Raji (cell line): ENCODE results near the gene KIF12.

Experiments used
- POLR2A ChIP-seq: IDR thresholded peaks from 2 replicates; pipeline ENCODE4 v1.6.1; 2011; ENCODE audit warnings: low read depth, low read length, control low read depth; ENCODE audit not compliant: insufficient read depth

Gene KIF12

DNA sequence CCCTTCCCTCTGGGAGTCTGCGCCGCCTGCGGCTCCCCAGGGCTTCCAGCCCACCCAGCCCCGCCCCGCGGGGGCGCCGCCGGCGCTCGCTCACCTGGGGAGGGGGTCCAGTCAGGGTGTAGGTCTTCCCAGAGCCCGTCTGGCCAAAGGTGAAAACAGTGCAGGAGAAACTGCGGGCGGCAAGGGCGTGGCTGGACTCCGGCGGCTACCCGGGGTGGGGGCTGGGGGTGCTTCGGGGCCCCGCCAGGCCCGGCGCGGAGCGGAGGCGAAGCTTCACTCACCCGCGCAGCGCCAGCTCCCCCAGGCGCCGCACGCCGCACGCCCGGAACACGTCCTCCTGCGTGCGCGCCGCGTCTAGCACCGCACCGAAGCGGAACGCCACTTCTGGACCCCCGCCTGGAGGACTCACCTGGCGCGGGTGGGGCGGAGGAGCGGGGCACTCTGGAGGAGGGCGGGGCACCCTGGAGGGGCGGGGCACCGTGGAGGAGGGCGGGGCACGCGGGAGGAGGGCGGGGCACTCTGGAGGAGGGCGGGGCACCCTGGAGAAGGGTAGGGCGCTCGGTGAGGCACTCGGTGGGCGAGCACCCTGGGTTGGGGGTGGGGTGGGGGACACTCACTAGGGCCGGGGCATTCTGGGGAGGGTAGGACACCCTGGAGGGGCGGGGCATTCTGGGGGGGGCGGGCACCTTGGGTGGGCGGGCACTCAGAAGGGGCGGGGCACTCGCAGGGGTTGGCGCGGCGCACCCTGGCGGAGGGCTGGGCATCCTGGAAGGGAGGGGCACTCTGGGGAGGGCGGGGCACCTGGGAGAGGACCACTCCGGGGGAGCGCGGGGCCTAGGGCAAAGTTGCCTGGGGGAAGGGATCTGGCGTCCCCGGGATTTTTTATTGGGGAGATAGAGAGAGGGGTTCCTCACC, 814 bp downstream of the KIF12 start:
- TF ChIP-seq POLR2A, result no peak

GRCh38 chr9:114097613-114098020, 1.5 kb downstream of the KIF12 start:
- TF ChIP-seq POLR2A, result no peak

DNA sequence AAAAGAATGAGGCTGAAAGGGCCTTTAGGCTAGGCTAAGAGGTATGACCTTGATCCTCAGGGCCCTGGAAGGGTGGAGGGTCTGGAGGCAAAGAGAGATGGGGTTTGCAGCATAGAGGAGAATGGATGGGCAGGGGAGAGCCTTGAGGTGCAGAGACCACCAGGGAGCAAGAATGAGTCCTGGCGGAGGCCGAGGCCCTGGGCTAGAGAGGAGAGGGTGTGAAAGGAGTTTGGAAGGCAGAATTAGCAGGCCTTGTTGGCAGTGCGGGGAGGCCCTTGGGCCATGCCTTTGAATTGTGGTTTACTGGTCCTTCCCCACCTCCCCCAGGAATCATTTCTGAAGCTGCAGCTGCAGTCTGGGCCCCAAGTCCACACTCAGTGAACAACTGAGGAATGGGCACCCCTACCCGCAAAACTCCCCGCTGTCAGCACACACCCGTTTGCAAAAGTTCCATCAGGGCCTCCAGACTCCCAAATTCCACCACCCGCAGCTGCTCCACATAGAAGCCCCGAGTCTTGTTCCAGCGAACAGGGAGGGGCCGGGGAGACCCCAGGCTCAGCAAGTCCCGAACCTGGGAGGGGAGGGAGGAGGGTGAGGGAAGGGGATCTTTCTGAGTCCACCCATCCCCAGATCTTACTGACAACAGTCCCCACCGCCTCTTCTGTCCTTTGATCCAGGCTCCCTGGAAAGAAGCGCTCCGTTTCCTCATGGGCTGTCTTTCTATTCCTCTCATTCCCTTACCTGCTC, 2.1 kb downstream of the KIF12 start:
- TF ChIP-seq POLR2A, result no peak

DNA sequence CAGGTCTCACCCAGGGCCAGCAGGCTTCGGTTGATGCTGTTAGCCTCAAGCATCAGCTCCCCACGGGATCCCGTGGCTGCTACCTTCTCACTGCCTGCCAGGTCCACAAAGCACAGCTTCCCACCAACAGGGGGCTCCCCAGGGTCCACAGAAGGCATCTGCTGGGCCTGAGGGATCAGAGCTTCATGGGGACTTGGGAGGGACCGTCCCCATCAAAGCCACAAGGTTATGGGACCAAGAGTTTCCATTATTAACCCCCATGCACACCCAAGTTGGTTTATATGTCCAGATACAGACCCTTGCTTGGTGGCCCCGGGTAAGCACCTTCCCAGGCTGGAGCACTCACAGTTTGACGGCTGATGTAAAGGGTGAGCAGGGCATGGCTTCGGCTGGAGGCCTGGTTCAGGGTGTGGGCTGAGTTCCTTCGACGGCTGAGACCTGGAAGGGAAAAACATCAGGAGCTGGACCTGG, 3.0 kb downstream of the KIF12 start:
- TF ChIP-seq POLR2A, result no peak

- no peak for TF ChIP-seq POLR2A
Observed at GRCh38 chr9:114094971-114095370, 4.1 kb downstream of the KIF12 start.

DNA sequence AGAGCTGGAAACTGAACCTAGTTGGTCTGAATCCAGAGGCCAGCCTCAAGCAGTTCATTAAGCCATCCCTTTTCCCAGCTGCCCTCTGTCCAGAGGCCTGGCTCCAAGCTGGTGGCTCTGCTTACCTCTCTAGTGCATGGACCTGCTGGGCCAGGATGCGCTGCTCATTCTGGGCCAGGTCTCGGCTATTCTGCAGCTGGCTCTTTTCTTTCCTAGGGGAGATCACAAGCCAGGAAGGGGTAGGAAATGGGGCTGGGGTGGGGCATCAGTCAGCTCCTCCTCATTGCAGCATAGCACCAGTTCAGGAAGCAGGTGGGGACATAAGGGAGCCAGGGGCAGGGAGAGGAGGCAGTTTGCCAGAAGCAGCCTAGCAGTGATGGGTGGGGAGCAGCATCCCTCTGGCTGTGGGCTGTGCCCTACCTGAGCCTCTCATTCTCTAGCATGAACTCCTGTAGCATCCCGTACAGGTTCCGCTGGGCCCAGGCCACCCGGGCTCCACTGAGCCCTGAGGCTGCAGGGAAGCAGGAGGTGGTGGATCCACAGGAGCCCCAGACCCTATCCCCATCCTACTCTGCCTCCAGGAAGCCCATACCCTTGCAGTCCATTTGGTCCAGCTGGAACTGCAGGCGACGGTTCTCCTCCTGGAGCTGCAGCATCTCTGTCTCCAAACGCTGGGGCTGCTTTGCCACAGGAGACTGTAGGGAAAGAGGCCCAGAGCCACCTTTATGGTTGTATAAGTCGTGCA, 5.2 kb downstream of the KIF12 start:
- no peak for TF ChIP-seq POLR2A

DNA sequence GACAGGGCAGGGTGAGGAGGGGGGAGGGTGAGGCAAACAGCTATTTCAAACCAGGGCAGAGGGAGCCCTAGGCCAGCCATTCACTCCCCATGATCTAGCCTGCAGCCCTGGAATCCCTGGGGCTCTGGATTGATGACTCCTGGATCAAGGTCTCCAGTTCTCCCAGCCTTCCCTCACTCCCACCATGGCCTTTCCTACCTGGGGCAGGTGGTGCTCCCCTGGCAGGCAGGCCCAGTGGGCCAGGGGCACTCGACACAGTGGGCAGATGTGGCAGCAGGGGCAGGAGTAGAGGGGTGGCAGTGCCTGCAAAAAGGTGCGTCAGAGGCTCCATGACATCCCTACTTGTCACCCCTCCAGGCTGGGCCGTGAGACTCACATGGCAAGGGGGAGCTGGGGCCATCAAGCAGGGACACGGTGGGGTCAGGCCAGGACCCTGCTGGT, 6.0 kb downstream of the KIF12 start:
- no peak for TF ChIP-seq POLR2A

DNA sequence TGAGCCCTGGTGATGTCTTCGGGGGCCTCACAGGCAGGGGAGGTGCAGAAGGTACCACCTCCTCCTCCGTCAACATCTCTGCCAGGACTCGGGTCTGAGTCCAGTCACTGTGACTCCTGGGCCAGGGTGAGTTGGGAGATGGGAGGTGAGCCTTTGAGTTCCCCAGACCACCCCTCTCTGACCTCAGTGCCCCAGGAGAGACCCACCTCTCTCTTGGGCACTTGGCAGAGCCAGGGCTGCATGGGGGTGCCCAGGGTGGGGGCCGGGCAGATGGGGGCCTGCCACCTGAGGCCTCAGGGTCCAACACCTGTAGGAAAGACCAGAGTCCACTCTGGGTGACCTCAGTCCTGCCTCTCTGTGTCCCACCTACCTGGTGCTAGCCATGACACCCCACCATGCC, 6.8 kb downstream of the KIF12 start:
- no peak for TF ChIP-seq POLR2A

- TF ChIP-seq POLR2A, result no peak
Observed at GRCh38 chr9:114091711-114092110, 7.4 kb downstream of the KIF12 start.

DNA sequence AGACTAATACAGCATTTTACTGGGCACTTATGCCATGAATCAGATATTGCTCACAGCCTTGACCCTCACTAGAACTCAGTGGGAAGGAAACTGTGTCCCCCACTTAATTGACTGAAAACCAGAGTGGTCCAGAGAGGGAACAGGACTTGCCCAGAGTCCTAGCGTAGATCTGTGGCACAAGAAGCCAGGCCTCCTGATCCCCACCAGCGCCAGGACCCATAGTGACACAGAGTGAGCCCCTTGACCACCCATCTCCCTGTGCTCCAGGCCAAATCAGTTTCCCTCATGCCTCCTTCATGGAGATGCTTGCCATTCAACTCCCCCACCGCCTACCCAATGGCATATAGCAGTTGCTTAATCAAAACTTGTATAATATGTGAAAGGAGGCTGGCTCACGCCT, 8.3 kb downstream of the KIF12 start:
- TF ChIP-seq POLR2A, result no peak

GRCh38 chr9:114089206-114089840, 9.8 kb downstream of the KIF12 start:
- no peak for TF ChIP-seq POLR2A

- TF ChIP-seq POLR2A, result no peak
Observed at GRCh38 chr9:114088571-114089170, 10.4 kb downstream of the KIF12 start.

DNA sequence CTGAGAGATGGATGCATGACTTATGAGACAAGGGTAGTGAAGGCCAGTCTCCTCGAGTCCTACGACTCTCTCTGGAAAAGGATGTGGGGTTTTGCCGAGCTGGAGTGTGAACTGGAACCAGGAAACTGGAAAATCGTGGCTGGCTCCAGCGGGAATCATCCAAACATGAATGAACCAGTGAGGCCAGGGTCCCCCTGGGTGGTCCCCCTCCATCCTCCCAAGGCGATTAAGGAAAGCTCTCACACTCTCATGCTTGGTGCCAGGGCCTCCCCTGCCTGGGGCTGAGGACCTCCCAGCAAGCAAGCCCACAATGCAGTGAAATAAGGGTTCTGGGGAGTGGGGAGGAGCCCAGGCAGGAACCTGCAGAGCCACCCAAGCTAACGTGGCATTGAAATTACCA, 11.4 kb downstream of the KIF12 start:
- no peak for TF ChIP-seq POLR2A

GRCh38 chr9:114086607-114087006, 12.5 kb downstream of the KIF12 start:
- TF ChIP-seq POLR2A, result no peak
